Activated T-cell treated with anti-CD3 and anti-CD28 coated beads for 1 hour (primary cell): ENCODE measurements around the gene HECW1.

Experiments used
- DNase-seq: peaks from one replicate; pipeline ENCODE4 v3.0.0-alpha.2; 2020; ENCODE audit warnings: low read depth

Gene HECW1

GRCh38 chr7:43612599-43613589, 500.4 kb downstream of the HECW1 start:
- no peak for DNase-seq
